T47D (cell line): ENCODE measurements around the gene TNIK.

Experiments used
- DNase-seq, 2 experiments: peaks; one replicate each; pipeline versions ENCODE4 v3.0.0 to v3.0.0-alpha.2; 2011 to 2012; ENCODE audit warnings: low read depth in 1 of 2, low spot score in 1 of 2
- JUND ChIP-seq: IDR thresholded peaks from 2 replicates; pipeline ENCODE4 v1.6.1; 2012; ENCODE audit warnings: low read depth
- in situ Hi-C: cut with HindIII; loops from 2 replicates; pipeline ENCODE4 v1.10.0; 2016; ENCODE audit warnings: low sequenced_read_pairs, low pct_unique_long_range_greater_than_20kb

TNIK gene

GRCh38 chr3:171159024-171159821, 301.0 kb downstream of the TNIK start:
- DNase-seq = no peak
- in situ Hi-C loops = no loop called here

GRCh38 chr3:171157980-171158379, 302.2 kb downstream of the TNIK start:
- TF ChIP-seq JUND = no peak
- no peak for DNase-seq
- in situ Hi-C loops = no loop called here

More at GRCh38 chr3:171159024-171159821, 301.0 kb downstream of the TNIK start:
- TF ChIP-seq JUND = no peak

GRCh38 chr3:171157286-171157685, 302.9 kb downstream of the TNIK start:
- TF ChIP-seq JUND = no peak
- no peak for DNase-seq
- in situ Hi-C loops = no loop called here

GRCh38 chr3:171156401-171157010, 303.7 kb downstream of the TNIK start:
- no peak for DNase-seq
- no peak for TF ChIP-seq JUND
- in situ Hi-C loops = no loop called here

- in situ Hi-C loops = no loop called here
- no peak for TF ChIP-seq JUND
- DNase-seq = no peak
These were observed 305.0 kb downstream of the TNIK start for GRCh38 chr3:171155122-171155700.

GRCh38 chr3:171150945-171151344, 309.3 kb downstream of the TNIK start:
- DNase-seq = no peak
- TF ChIP-seq JUND = no peak
- in situ Hi-C loops = no loop called here

- TF ChIP-seq JUND = no peak
- in situ Hi-C loops = no loop called here
These were observed 310.6 kb downstream of the TNIK start for GRCh38 chr3:171149526-171150116.

GRCh38 chr3:171145798-171146197, 314.4 kb downstream of the TNIK start:
- in situ Hi-C loops = no loop called here
- TF ChIP-seq JUND = no peak
- DNase-seq = no peak

More at GRCh38 chr3:171149526-171150116, 310.6 kb downstream of the TNIK start:
- no peak for DNase-seq

- no peak for DNase-seq
- in situ Hi-C loops = no loop called here
- TF ChIP-seq JUND = no peak
These were observed 317.2 kb downstream of the TNIK start for GRCh38 chr3:171142985-171143384.

GRCh38 chr3:171140246-171140645, 320.0 kb downstream of the TNIK start:
- TF ChIP-seq JUND = no peak
- in situ Hi-C loops = no loop called here
- DNase-seq = no peak

GRCh38 chr3:171138027-171138426, 322.2 kb downstream of the TNIK start:
- DNase-seq = no peak
- TF ChIP-seq JUND = no peak
- in situ Hi-C loops = no loop called here

GRCh38 chr3:171135549-171135948, 324.7 kb downstream of the TNIK start:
- no peak for TF ChIP-seq JUND
- in situ Hi-C loops = no loop called here
- no peak for DNase-seq
